NCI-H748 (cell line): ENCODE measurements around the gene KIF9.
"Not testable (repeated sequence)": the region's sequence is repeated elsewhere in the genome, so short reads cannot be mapped to it uniquely, and the experiment has no call there.

Source experiments
- DNase-seq: peaks from one replicate; lab custom pipeline; 2025; ENCODE audit not compliant: unreplicated experiment; lab: John Stamatoyannopoulos, UW

Gene KIF9, protein sequence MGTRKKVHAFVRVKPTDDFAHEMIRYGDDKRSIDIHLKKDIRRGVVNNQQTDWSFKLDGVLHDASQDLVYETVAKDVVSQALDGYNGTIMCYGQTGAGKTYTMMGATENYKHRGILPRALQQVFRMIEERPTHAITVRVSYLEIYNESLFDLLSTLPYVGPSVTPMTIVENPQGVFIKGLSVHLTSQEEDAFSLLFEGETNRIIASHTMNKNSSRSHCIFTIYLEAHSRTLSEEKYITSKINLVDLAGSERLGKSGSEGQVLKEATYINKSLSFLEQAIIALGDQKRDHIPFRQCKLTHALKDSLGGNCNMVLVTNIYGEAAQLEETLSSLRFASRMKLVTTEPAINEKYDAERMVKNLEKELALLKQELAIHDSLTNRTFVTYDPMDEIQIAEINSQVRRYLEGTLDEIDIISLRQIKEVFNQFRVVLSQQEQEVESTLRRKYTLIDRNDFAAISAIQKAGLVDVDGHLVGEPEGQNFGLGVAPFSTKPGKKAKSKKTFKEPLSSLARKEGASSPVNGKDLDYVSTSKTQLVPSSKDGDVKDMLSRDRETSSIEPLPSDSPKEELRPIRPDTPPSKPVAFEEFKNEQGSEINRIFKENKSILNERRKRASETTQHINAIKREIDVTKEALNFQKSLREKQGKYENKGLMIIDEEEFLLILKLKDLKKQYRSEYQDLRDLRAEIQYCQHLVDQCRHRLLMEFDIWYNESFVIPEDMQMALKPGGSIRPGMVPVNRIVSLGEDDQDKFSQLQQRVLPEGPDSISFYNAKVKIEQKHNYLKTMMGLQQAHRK

DNA sequence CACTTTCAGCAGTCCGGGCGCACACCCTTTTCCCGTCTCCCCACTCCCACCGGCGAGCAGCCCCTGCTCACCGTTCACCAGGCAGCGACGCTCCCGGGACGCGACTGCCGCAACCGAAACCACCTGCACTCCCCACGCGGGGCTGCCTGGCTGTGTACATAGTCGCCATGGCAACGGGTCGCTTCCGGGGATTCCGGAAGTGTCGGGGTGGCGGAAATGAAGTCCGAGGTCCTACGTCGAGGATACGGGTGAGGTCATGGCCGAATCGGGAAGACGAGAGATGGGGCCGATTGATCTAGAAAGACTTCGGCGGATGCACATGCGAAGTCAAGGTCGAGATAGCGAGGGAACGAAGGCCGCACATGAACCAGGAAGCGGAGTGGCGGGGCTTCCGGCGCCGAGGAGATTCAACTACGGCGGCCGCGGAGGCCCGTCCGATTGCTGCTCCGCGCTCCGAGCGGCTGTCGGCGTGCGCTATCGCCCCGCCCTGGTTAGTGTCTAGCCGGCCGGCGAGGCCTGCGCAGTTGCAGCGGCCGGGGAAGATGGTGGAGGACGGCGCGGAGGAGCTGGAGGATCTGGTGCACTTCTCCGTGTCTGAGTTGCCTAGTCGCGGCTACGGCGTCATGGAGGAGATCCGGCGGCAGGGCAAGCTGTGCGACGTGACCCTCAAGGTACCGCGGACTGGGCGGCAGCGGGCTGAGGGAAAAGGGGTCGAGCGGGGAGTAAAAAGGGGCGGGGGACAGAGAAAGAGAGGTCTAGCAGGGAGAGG is at the start of gene KIF9, which contains the start of gene KLHL18:
Gene KIF9 (minus strand): TSS at position 376 of the 769 bp plus-strand sequence. CDS start 5,425 bp downstream, outside the sequence.
Gene KLHL18 (plus strand): TSS at position 521 of the 769 bp plus-strand sequence. CDS start 22 bp downstream, at position 543.
- peak; percentile 92 for DNase-seq

DNA sequence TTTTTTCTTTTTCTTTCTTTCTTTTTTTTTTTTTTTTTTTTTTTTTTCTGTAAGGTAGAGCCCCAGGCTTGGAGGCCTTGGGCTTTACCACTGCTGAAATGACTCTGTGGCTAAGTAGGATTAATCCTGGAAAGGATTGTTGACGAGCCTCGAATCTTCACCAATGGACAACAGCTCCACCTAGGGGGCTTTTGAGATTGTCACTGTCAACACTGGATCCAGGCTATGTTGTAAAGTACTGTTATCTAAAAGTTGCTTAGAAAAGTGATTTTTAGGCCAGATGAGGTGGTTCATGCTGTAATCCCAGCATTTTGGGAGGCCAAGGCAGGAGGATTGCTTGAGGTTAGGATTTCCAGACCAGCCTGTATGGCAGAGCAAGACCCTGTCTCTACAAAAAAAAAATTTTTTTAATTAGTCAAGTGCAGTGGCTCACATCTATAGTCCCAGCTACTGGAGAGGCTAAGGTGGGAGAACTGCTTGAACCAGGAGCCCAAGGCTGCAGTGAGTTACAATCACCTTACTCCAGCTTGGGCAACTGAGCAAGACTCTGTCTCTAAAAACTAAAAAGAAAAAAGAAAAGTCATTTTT is 41.8 kb upstream of the KIF9 start:
- peak; percentile 63 for DNase-seq

DNA sequence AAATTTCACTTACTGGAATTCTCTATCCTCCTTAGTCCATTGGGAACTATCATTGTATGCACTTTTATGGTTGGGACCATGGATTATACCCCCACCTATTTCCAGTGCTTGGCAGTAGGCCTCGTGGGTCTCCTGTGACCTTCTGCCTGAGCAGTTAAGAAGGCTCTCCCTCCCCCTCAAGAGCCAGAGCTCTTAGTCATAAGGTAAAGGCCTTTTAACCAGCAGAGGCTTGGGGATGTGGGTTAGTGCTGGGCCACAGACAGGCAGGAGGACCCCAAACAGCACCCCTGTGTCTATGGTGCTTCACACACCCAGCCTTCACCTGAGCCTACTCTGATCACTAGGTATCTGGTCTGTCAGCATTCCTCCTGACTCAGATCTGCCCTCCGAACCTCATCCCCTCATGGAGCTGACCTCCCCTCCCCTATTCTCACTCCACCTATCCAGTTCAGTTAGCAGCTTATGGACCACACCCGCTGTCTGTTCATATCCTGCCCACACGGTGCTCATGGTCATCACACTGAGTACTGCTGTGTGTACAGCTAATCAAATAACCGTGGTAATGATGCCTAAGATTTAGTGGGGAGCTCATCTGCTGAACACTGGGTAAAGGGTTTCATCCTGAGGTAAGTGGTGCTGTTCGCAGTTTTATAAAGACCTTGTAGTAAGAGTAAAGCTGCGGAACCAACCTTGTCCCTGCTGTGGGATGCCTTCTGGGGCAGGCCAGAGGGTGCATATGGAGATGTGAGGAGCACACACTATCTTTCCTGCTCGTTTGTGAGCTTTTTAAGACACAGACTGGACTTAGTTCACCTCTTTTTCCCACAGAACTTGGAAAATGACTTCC is 41.1 kb upstream of the KIF9 start:
- DNase-seq, result no peak

DNA sequence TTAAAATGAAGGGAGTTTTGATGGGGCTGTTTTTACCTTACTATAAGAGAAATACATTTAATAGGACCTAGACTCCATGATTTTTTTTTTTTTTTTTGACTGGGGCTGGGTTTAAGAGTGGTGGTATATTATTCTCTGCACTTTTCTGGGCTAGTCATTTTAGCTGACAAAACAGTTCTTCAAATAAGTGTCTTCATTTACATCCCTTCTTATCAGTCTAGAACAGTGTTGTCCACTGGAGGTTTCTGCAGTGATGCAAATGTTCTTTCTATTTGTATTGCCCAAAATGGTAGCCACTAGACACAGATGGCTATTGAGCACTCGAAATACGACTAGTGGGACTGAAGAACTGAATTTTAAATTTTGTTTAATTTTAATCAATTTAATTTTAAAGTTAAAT is 37.4 kb upstream of the KIF9 start:
- no peak for DNase-seq

DNA sequence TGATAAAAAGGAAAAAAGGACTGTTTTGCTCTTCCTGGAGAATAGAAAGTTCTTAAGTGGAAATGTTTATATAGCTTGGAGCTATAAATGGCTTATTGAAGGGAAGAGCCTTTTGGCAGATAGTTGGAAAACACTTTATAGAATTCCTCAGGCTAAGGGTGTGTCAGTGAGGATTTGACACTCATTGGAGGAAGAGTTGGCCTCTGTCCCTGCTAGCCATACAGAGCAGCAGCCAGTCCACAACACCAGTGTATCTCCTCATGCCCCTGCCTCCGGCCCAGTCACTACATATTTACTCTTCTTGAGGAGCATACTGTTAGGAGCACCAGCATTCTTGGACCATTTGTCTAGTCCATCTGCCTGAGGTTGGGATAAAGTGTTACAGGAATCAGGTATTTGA is 36.3 kb upstream of the KIF9 start:
- no peak for DNase-seq

DNA sequence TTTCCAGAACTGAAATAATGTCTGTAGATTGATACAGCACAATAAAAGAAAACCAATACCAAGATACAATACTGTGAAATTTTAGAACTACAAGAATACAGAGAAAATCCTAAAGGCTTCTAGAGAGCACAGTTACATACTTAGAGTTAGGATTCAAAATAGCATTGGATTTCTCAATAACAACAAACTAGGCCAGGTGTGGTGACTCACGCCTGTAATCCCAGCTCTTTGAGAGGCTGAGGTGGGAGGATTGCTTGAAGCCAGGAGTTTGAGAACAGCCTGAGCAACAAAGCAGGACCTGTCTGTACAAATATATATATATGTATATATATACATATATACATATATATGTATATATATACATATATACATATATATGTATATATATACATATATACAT is 33.6 kb upstream of the KIF9 start:
- not testable (repeated sequence) for DNase-seq

DNA sequence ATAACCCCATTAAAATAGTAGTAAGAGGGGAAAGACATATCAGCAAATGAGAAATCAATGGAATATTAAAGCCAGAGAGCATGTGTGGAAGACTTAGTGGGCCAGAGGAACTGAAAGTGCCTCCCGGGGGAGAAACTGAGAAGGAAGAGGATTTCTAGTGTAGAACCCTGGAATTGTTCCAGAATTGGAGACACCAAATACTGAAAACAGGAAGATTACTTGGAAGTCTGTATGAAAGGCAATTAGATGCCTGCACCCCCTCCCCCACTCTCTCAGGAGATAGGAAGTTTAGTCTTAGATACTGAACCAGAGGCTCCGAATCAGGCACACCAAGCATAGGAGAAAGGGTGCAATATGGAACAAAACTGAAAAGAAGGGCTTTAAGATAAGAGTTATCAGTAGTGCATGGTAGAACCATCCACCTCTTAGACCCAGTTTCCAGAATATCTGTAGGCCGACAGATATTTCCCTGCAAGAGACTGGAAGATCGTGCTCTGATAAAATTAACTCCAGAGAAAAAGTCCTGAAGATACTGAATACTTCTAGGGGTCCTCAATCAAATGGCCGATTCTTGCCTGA is 32.6 kb upstream of the KIF9 start:
- DNase-seq, result no peak

DNA sequence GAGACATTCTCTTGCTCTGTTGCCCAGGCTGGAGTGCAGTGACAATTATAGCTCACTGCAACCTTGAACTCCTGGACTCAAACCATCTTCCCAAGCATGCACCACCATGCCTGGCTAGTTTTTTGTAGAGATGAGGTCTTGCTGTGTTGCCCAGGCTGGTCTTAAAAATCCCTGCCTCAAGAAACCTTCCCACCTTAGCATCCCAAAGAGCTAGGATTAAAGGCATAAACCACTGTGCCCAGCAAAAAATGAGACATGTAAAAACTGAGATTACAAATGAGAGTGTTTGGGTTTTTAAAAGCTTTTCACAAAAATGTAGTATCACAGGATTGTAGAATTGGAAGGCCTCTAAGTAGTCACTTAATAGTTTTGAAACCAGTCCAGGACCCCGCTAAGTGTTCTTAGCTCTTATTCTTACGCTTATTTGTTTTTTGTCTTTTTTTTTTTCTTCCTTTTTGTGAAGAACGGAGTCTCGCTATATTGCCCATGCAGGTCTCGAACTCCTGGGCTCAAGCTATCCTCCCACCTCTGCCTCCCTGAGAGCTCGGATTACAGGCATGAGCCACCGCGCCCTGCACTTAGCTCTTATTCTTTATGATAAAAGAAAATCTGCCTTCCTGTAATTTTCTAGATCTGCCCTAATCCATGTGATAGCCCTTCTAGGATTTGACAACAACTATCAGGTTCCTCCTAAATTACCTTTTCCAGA is 31.6 kb upstream of the KIF9 start:
- DNase-seq, result no peak

DNA sequence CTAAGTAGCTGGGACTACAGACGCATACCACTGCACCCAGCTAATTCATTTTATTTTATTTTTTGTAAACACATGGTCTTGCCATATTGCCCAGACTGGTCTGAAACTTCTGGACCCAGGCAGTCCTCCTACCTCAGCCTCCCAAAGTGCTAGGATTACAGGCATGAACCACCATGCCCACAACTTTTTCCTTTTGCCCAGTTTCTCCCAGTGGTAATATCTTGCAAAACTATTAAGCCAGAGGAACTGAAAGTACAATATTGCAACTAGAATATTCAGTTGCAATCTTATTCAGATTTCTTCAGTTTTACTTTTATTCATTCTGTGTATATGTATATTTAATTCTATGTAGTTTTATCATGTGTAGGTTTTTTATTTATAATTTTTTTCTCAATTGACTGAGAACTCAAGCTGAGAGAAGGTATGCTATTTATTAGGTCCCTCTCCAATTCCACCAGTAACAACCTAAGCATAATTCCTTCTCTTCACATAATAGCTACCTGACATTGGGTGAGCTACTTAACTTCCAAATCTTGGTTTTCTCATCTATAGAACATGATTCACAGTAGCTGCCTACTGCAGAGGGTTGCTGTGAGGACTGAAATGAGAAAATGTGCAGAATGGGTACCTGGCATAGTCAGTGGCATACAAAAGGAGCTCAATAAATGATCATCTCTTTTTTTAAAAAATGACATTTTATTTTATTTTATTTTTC is 30.9 kb upstream of the KIF9 start:
- no peak for DNase-seq

DNA sequence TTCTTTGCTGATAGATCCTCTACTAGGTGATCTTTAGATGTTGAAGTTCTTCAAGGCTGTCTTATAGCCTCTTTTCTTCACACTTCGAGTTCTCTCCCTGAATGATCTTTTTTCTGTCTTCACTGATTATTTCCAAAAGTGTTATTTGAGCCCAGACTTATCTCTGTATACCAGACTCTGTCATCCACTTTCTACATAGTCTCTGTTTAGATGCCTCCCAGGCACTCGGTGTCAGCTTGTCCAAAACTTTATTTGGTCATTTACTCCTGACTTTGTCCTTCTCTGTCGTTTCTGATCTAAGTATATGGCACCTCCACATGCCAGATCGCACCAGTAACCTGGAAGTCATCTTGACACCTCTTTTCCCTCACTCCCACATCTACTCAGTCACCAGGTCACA is 27.8 kb upstream of the KIF9 start:
- no peak for DNase-seq

DNA sequence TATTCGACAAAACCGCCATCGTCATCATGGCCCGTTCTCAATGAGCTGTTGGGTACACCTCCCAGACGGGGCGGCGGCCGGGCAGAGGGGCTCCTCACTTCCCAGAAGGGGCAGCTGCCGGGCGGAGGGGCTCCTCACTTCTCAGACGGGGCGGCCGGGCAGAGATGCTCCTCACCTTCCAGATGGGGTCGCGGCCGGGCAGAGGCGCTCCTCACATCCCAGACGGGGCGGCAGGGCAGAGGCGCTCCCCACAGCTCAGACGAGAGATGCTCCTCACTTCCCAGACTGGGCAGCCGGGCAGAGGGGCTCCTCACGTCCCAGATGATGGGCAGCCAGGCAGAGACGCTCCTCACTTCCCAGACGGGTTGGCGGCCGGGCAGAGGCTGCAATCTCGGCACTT is 26.6 kb upstream of the KIF9 start:
- not testable (repeated sequence) for DNase-seq

DNA sequence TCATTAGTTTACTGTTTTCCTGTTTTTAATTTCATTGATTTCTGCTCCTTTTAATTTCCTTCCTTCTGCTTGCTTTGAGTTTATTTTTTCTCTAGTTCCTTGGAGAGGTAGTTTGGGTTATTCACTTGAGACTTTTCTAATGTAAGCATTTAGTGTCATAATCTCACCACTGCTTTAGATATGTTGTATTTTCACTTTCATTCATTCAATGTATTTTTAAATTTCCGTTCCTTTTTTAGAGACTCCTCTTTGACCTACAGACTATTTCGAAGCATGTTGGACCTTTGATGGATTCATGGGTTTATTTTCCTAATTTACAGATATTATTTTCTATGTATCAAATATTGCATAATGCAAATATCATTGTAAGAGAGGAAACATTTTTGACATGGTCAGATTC is 23.4 kb upstream of the KIF9 start:
- no peak for DNase-seq

DNA sequence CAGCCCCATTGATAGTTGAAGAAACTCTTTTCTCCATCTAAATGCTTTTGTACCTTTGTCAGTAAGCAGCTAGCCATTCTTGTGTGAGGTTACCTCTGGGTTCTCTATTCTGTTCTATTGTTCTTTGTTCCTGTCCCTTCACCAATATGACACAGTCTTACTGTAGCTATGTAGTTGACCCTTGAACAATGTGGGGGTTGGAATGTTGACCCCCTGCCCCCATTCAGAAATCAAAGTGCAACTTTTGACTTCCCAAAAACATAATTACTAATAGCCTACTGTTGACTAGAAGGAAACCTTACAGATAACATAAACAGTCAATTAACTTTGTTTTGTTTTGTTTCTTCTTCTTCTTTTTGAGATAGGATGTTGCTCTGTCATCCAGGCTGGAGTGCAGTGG is 18.9 kb upstream of the KIF9 start:
- no peak for DNase-seq

DNA sequence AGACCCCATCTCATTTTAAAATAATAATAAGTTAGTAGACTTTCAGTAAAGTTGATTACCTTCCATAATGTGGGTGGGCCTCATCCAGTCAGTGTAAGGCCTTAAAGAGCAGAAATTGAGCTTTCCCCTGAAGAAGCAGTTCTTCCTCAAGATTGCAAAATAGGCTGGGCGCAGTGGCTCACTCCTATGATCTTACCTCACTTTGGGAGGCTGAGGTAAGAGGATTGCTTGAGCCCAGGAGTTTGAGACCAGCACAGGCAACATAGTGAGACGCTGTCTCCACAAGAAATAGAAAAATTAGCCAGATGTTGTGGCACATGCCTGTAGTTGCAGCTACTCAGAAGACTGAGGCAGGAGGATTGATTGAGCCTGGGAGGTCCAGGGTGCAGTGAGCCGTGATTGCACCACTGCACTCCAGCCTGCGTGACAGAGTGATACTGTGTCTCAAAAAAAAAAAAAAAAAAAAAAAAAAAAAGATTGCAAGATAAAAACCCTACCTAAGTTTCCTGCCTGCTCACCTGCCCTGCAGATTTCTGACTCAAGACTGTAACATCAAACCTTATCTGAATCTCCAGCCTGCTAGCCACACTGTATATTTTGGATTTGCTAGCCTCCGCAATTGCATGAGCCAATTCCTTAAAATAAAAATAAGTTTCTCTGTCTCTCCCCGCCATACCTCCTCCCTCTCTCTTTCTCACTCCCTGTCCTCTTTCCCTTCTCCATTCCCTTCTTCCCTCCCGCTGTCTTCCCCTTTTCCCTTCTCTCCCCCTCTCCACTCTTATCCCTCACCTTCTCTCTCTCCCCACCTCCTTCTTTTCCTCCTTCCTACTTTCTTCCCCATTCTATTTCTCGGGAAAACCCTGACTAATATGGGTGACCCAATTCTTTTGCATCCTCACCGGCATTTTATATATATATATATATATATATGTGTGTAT is 17.1 kb upstream of the KIF9 start:
- no peak for DNase-seq

DNA sequence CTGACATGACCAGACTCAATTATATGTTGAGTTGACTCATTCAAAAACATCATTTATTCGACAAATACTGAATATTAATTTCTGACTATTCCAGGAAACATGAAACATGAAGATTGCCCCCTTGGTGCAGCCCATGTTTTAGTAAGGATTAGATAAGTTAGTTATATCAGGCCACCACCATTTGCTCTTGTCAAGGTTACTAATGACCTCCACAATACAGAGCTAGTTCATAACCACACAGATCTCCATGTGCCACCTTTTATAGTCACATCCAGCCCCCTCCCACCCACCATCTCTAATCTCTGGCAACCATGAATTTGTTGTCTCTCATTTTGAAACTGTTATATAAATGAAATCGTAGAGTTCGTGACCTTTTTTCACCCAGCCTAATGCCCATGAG is 15.8 kb upstream of the KIF9 start:
- no peak for DNase-seq

DNA sequence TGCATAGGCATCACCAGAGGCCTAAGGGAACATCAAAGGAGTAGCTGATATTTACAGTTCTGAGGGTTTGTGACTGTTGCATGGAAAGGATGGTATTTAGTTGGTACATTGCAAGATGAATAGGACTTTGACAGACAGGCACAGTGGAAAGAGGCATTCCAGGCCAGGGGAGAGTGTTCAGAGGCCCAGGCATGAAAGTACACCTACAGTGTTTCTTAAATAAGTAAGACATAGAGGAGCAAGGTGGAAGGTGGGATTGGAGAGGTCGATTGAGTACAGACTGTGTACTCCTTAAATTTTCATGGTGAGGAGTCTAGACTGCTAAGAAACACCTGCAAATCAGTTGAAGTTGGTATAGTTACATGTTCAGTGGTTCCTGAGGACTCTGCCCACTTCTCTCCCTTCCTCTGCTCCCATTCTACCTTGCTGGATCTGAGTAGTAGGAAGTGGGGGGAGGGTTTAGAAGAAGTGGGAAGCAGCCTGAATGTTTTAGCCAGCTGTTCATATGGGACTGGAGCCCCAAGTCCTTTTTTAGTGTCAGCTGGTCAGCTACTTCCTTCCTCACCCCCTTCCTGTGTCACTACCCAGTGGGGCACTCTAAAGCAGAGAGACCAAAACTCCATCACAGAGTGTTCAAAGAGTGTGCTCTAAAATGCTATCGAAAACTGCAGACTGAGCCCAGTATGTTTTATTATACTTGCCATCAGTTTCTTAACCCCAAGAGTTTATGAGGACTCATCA is 14.1 kb upstream of the KIF9 start:
- no peak for DNase-seq

DNA sequence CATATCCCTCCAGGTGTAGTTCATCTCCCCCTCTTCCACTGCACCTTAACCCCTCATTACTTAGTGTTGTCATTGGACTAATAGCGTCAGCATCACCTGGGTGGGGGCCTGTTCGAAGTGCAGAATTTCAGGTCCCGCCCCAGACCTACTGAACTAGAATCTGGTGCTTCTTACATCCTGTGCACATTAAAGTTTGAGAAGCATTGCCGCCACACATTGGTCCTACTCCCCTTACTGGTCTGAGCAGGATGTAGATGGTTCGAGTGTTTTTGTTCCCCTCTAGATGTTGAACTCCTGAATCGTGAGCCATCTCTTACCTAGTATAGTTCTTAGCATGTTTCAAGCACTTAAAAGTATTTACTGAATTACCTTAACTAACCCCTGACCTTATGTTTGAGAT is 13.4 kb upstream of the KIF9 start:
- DNase-seq, result no peak
